ENCODE results near the gene ZDHHC16. TPM values are rescaled to one million over a fixed set of nuclear protein-coding genes. Genes with fewer than 3 reads are reported as not detected.

The ZDHHC16 gene
- total and polyA plus RNA-seq, 9 donors, result 17.8 to 34.7 (median 26.2) TPM

DNA sequence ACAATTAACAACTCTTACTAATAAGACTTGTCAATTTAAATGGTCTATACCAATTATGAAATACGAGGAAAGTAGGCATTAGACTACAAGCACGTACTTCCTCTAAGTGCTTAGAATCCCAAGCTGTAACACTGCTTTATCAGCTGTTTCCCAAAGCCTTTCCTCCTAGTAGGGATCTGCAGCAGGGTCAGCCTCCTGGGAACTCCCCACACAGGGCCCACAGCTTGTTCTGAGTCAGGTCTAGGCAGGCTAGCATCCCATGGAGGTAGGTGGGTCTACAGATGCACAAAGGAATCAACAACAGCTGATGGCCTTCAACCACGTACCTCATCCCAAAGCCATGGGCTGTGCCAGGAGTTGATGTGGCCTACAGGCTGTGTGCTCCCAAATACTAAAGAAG, 37.5 kb downstream of the ZDHHC16 start:
- H3K4me3 ChIP-seq, result no peak overlapping the region
- H3K4me1 ChIP-seq (ENCODE audit: insufficient read depth), result peaks cover 2% of the 10 kb centered on the region
- intact Hi-C loops (cut with DNase I), result no loop called here
- no peaks in the 10 kb centered on the region for H3K27me3 ChIP-seq
- no peaks in the 10 kb centered on the region for H3K9me3 ChIP-seq
- H3K27ac ChIP-seq, result no peak overlapping the region
- no peaks in the 10 kb centered on the region for H3K36me3 ChIP-seq
- WGBS, 3 donors, result 38 to 59% (median 46%) methylated on average over 3 of the region's 3 CpGs
- TF ChIP-seq EP300 (IDR thresholded peaks at IDR 0.05) (no peak), POLR2A (IDR thresholded peaks at IDR 0.05) (no peak)
- TF ChIP-seq, protein P1, sequence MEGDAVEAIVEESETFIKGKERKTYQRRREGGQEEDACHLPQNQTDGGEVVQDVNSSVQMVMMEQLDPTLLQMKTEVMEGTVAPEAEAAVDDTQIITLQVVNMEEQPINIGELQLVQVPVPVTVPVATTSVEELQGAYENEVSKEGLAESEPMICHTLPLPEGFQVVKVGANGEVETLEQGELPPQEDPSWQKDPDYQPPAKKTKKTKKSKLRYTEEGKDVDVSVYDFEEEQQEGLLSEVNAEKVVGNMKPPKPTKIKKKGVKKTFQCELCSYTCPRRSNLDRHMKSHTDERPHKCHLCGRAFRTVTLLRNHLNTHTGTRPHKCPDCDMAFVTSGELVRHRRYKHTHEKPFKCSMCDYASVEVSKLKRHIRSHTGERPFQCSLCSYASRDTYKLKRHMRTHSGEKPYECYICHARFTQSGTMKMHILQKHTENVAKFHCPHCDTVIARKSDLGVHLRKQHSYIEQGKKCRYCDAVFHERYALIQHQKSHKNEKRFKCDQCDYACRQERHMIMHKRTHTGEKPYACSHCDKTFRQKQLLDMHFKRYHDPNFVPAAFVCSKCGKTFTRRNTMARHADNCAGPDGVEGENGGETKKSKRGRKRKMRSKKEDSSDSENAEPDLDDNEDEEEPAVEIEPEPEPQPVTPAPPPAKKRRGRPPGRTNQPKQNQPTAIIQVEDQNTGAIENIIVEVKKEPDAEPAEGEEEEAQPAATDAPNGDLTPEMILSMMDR (IDR thresholded peaks at IDR 0.05), result no peak
- DNase-seq, result no peak

DNA sequence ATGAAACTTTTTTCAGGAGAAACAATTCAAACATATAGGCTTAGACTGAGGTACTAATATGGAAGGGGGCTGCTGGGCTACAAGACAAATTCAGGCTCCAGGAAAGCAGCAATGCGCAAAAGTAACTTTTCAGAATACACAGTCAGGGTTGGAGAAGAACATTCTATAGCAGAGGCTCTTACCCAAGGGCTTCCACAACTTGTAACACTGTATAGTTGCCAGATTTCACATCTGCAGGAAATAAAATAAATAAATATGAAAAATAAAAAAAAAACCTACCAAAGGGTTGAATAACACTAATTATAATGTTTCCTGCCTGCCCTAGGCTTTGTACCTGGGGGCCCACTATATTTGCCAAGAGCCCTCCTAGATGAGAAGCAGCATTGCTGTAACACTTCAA, 37.9 kb downstream of the ZDHHC16 start:
- Histone ChIP-seq H3K27ac (no peak overlapping the region), H3K9me3 (no peaks in the 10 kb centered on the region), H3K27me3 (no peaks in the 10 kb centered on the region), H3K36me3 (no peaks in the 10 kb centered on the region), H3K4me3 (no peak overlapping the region), H3K4me1 (ENCODE audit: insufficient read depth) (peaks cover 2% of the 10 kb centered on the region)
- DNase-seq, result no peak
- 96 to 100% (median 96%) methylated on average over 1 of the region's 1 CpG for WGBS, 3 donors
- TF ChIP-seq, protein P1 (IDR thresholded peaks at IDR 0.05), result no peak
- TF ChIP-seq POLR2A (IDR thresholded peaks at IDR 0.05) (no peak), EP300 (IDR thresholded peaks at IDR 0.05) (no peak)
- intact Hi-C loops (cut with DNase I), result no loop called here

DNA sequence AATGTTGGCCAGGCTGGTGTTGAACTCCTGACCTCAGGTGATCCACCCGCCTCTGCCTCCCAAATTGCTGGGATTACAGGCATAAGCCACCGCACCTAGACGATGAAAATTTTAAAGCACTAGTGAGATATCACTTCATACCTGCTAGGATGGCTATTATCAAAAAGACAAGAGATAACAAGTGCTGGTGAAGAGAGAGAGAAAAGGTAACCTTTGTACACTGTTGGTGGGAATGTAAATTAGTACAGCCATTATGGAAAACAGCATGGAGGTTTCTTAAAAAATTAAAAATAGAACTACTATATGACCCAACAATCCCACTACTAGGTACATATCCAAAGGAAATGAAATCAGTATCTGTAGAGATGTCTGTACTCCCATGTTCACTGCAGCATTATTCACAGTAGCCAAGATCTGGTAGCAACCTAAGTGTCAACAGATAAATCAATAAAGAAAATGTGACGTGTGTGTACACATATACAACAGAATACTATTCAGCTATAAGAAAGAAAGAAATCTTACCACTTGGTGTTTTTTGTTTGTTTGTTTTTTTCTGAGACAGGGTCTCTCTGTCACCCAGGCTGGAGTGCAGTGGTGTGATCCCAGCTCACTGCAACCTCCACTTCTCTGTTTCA, 39.8 kb downstream of the ZDHHC16 start:
- 88 to 90% (median 89%) methylated on average over 4 of the region's 4 CpGs for WGBS, 3 donors
- Histone ChIP-seq H3K4me3 (no peak overlapping the region), H3K27me3 (no peaks in the 10 kb centered on the region), H3K9me3 (no peaks in the 10 kb centered on the region), H3K27ac (no peak overlapping the region), H3K36me3 (no peaks in the 10 kb centered on the region), H3K4me1 (ENCODE audit: insufficient read depth) (peaks cover 2% of the 10 kb centered on the region)
- no peak for TF ChIP-seq EP300 (IDR thresholded peaks at IDR 0.05)
- TF ChIP-seq, protein P1 (IDR thresholded peaks at IDR 0.05), result no peak
- TF ChIP-seq POLR2A (IDR thresholded peaks at IDR 0.05), result no peak
- intact Hi-C loops (cut with DNase I), result no loop called here
- DNase-seq, result no peak

DNA sequence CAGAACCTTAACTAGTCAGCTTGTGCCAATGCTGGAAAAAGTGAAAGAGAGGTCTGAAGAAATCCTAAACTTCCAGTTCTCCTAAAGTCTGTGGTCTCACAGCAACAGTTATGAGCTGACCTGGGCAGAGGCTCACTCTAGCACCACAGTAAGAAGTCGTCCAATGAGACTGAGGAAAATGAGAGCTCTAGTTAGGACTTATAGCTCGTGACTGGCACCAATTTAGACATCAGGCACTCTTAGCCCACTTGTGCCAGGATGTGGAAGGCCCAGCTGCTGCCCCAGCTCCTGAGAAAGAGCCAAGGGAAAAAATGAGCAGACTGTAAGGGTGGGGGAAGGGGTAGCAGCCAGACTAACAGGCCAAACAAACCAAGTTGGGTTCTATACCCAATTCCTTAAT, 44.6 kb downstream of the ZDHHC16 start:
- no peaks in the 10 kb centered on the region for H3K27me3 ChIP-seq
- no peaks in the 10 kb centered on the region for H3K36me3 ChIP-seq
- intact Hi-C loops (cut with DNase I), result loop anchor here in 1 of 4 donors (10.0 kb wide), 1 partner anchor 54 kb away; no protein-coding TSS in a partner anchor
- 68 to 73% (median 73%) methylated on average over 2 of the region's 2 CpGs for WGBS, 3 donors
- TF ChIP-seq POLR2A (IDR thresholded peaks at IDR 0.05) (no peak), EP300 (IDR thresholded peaks at IDR 0.05) (no peak)
- TF ChIP-seq, protein P1 (IDR thresholded peaks at IDR 0.05), result no peak
- H3K27ac ChIP-seq, result no peak overlapping the region
- H3K9me3 ChIP-seq, result no peaks in the 10 kb centered on the region
- DNase-seq, result no peak
- H3K4me1 ChIP-seq (ENCODE audit: insufficient read depth), result peaks cover 5% of the 10 kb centered on the region
- H3K4me3 ChIP-seq, result no peak overlapping the region

Data from ovary (tissue), 9 donors.